GM19099 (cell line): ENCODE measurements around the gene ARL4D.

Source experiments
- POLR2A ChIP-seq: IDR thresholded peaks from 3 replicates; pipeline ENCODE4 v1.6.1; 2011; ENCODE audit warnings: low read depth; ENCODE audit not compliant: insufficient read length; ENCODE audit errors: extremely low read depth

ARL4D gene

DNA sequence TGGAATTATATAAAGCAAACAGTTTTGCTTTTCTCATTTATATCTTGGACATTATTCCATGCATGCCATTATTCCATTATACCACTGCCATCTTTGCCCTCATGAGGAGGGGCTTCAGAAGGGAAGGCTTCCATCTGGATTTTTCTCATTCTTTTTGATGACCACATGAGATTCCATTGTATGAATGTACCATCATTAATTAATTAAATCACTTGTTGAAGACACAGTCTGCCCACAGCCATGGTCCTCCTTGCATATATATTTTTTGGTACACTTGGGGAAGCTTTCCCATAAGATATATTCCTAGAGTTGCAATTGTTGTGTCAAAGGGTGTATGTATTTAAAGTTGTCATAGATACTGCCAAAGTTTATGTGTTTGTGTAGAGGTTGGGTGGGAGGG is 7.1 kb downstream of the ARL4D start:
- no peak for TF ChIP-seq POLR2A

DNA sequence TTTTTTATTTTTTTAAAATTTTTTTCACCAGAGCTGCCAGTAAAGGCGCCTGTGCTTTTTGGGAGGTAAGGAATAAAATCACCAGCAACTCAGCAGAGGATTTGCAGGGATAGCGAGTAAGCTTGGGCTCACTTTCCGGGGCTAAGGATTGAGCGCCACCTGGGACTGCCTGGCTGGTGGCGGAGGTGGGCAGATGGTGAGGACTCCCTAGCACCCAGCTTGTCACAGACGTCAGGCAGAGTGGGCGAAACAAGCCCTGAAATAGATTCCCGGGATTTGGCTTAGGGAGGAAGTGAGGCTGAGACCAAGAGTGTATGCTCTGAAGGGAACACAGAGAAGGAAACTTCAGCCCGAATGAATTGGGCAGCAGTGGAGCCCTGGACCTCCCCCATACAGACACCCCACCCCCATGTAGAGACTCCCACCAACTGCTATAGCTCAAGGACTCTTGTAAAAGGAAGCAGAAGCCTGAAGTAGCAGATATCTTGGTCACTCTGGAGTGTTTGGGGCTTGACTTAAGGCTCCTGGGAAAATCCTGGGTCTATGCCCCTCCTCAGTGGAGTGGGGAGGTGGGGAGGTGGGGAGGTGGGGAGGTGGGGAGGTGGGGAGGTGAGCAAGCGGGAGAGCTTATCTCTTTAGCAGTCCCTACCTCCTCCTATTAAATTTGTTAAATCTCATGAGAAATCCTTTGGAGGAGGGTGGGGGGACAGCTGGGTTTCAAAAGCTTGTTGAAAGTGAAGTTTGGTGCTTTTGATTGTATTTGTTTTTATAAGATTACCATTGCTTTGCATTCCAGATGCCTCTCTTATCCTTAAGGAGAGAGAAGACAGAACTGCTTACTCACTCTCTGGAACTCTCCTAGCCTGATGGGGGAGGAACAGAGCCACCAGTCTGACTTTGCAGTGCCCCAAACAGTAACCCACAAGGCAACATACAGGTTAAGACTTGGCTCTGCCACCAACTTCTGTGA is 8.2 kb downstream of the ARL4D start:
- no peak for TF ChIP-seq POLR2A

DNA sequence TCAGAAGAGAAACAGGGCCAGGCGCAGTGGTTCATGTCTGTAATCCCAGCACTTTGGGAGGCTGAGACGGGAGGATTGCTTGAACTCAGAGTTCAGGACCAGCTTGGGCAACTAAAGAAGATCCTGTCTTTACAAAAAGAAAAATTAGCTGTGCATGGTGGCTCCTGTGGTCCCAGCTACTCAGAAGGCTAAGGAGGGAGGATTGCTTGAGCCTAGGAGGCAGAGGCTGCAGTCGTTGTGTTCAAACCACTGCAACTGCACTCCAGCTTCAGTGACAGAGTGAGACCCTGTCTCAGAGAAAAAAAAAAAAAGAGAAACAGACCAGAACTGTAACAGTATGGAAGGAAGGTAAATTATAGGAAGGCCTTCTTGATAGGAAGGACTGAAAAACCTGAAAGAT is 10.3 kb downstream of the ARL4D start:
- no peak for TF ChIP-seq POLR2A

DNA sequence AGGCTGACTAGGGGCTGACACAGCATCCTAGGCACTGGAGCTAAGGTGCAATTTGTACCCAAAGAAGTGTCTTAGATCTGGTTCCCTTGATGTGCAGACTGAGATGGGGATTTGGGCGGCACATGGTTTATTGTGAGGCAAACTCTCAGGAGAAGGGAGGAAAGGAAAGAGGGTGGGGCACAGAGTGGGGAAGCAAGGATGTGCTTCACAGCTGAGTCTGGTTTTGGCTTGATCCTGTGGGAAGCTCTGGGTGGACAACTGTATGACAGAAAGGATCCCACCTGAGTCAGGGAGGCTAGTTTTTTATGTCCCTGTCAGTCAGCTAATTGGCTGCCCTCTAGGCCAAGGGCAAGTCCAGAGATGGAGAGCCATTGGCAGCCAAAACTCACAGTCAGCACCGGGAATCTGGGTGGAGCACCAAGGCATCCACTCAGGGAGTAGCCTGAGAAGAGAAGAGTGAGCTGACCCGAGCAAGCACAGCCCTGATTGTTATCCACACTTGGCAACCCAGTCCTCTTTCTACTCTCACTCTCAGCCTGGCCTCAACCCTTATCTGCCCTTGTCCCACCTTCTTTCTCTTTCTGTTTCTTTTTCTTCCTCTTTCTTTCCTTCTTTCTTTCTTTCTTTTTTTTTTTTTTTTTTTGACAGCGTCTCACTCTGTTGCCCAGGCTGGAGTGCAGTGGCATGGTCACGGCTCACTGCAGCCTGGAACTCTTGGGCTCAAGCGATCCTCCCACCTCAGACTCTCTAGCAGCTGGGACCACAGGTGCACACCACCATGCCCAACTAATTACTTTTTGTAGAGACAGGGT is 12.0 kb downstream of the ARL4D start:
- no peak for TF ChIP-seq POLR2A

DNA sequence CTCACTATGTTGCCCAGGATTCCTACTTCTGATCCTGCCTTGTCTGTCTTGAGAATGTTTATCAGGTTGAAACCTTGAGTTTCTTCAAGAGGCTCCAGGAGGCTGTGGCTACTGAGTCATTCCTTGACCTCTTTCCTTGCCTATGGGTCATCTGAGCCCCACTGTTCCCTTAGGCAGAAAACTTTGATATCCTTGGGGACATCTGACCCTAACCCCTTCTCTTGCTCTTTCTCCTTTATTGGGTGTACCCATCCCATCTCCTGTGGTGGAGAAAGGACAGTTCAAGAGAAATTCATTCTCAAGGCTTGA is 12.5 kb downstream of the ARL4D start:
- TF ChIP-seq POLR2A: no peak

DNA sequence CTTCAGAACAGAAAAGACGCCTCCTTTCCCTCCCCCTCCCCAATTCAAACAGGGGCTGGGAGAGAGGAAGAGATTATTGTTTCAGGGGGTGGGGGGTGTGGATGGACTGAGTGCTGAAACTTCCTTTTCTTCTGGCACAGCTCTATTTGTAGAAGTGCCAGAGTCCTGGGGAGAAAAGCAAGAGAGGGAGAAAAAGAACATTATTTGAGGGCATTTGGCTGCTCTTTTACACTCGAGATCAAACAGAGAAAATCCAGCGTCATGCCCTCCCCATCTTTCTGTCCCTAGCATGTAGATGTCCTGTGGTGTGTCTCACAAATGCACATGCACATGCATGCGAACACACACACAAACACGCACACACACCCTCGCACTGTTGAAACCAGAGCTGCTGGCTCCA is 13.0 kb downstream of the ARL4D start:
- no peak for TF ChIP-seq POLR2A

DNA sequence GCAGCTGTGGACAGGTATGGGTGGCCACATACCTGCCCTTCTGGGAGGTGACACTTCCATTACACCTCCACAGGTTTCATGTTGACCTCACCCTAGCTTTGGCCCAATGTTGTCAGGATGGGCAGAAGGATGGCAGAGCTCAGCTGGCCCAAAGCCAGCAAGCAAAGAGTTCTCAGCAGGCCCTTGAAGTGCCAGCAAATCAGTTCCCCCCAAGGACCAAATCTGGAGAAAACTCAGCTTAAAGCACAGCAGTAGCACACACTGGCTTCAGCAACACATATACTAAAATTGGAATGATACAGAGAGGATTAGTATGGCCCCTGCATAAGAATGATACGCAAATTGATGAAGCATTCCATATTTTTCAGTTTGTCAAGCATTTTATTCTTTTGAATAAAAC is 13.4 kb downstream of the ARL4D start:
- no peak for TF ChIP-seq POLR2A

DNA sequence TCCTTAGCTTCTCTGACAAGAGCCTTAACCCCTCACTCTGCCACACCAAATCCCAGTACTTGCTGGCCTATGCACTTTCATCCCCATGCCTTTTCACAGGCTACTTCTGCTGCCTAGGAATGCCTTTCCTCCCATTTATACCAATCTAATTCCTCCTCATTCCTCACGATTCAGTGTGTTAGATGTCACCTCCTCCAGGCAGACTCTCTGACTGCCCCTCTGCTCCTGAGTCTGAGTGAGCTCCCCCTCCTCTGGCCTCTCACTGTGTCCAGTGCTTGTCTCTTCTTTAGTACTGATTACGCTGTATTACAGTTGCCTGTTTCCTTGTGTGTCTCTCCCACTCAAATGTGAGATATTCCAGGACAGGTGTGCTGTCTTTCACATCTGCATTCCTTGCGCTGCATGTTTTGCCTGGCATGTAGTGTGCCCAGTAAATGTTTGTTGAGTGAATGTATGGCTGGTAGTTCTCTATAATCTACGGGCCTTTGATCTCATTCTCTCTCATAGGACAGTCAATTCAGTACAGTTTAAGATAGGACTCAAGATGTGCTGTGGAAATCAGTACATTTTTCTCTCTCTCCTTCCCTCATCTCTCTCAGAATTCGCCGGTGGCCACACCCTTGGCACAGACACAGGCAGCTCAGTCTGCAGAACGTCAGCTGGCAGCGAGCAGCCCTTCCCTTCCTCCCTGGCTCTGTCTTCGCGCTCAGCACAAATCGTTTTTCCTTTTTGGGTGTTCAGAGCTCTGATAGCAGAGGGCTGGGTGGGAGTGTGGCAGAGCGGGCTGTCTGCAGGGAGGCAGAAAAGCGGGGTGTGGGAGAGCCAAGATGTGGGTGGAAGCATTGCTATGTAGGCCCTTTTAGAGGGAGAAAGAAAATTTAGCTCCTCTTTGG is 18.5 kb downstream of the ARL4D start:
- TF ChIP-seq POLR2A: no peak

DNA sequence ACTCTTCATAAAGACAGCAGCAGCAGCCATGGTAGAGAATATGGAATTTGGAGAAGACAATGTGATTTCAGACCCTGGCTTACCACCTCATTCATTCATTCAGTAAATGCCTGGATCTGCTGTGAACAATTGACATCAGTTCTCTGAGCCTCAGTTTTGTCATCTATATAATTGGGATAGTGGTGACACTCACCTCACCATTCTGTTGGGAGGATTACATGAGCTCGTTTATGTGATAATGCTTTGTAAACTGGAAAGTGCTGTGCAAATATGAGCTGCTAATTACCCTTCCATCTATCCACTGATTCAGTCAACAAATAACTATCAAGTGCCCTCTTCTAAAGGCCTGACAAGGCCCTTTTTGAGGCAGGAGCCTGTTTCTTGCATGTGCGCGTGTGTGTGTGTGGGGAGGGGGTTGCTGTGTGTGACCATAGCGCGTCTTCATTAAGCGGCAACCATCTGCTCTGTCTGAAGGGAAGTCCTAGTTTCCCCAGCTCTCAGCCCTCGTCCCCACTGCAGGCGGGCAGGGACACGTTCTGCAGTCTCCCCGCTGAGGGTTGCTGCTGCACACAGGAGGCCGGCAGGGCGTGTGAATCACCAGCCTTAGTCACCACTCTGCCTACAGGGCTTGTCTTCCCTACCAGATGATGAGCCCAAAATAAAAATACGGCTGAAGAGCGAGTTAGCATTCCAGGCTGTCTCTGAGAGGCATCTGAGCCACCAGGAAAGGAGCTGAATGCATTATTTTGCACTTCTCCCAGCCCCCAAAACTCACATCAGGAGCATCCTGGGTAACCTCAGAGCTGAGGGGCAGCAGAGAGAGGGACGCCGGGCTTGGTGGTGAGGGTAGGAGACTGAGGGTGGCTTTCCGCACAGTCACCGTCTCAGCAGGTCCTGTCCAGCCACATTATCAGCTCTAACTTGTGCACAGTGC is 19.9 kb downstream of the ARL4D start:
- no peak for TF ChIP-seq POLR2A

DNA sequence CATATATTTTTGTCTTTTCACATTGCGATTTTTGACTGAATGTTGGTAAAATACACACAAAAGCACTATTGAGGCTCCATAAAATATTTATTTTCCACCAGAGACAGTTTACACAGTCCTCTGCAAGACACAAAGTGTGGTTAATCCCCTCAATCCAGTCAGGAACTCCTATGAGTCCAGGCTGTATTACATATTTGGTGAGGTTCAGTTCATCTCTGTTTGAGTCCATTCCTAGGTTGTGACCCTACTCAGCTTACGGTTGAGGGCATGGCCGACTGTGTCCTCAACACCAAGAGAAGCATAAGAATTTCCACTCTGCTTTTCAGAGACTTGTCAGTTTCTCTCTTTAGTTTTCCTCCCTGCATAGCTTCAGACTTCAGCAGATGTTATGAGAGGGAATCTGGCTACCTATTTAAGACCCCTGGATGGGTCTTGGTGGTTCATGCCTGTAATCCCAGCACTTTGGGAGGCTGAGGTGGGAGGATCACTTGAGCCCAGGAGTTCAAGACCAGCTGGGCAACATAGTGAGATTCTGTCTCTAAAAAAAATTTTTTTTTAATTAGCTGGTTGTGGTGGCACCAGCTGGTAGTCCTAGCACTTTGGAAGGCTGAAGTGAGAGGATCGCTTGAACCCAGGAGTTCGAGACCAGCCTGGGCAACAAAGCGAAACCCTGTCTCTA is 25.1 kb downstream of the ARL4D start:
- no peak for TF ChIP-seq POLR2A

DNA sequence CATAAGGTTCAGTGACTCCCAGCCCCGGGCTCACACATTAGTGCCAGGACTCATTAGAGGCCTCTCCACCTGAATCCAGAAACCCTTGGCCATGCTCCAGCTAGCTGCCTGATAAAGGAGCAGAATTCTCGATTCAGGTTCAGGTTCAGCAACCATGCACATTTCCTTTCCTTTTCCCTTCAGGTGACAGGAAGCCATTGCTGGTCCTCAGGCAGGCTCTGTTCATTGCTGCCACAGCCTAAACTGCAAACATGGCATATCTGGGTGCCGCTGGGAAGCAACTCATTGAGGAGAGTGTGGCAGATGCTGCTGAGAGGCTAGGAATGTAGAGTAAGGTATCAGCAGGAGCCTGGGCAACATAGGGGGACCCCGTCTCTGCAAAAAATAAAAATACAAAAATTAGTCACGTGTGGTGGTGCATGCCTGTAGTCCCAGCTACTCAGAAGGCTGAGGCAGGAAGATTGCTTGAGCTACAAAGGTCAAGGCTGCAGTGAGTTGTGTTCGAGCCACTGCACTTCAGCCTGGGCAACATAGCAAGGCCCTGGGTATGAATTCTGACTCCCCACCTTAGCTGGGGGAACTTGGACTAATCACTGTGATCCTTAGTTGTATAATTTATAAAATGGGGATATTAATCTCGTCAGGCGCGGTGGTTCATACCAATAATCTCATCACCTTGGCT is 28.7 kb downstream of the ARL4D start:
- TF ChIP-seq POLR2A: no peak

DNA sequence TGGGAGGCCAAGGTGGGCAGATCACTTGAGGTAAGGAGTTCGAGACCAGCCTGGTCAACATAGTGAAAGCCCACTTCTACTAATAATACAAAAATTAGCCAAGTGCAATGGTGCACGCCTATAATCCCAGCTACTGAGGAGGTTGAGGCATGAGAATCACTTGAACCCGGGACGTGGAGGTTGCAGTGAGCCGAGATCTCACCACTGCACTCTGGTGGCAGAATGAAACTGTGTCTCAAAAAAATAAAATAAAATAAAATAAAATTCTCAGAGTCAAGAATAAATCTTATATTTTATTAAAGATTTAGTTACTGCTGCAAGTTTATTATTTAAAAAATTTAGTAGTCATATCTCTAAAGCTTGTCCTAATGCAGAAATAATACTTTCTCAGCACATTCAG is 29.7 kb downstream of the ARL4D start:
- TF ChIP-seq POLR2A: no peak
